Measurements from ENCODE around the gene KRT222.

The KRT222 gene

GRCh38 chr17:40648384-40648968 lies 16.5 kb downstream of the KRT222 start:
- no peak for DNase-seq

- peak; percentile 93 for DNase-seq
These were observed 17.2 kb downstream of the KRT222 start, which contains the start of gene SMARCE1 for GRCh38 chr17:40647624-40648383. Gene SMARCE1, minus strand, starts transcription at chr17:40647818. Its CDS starts 2,016 bp downstream, at chr17:40645802.

GRCh38 chr17:40646791-40647623 lies 18.0 kb downstream of the KRT222 start:
- peak; percentile 69 for DNase-seq

- no peak for DNase-seq
These were observed 19.0 kb downstream of the KRT222 start for GRCh38 chr17:40645943-40646342.

- no peak for DNase-seq
These were observed 19.7 kb downstream of the KRT222 start for GRCh38 chr17:40645291-40645690.

DNA sequence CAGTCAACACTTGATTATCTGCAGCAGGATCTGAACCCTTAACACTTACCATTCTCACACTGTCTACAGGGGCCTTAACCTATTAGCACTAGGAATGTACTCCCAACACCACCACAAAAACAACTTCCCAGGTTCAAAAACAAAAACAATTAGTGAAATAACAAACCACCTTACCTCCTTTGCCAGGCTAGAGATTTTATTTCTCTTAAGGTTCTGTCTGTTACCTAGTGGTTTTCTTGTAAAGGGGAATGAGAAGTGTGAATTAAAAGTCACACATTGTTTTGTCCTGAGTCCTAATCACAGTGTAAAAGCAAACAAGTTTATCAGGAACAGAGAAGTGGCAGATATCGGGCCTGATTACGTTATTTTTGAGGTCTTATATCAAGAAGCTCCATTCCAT lies 27.0 kb downstream of the KRT222 start:
- no peak for DNase-seq

- no peak for DNase-seq
These were observed 31.1 kb downstream of the KRT222 start for GRCh38 chr17:40633871-40634270.

GRCh38 chr17:40632216-40632615 lies 32.8 kb downstream of the KRT222 start:
- DNase-seq: no peak

DNA sequence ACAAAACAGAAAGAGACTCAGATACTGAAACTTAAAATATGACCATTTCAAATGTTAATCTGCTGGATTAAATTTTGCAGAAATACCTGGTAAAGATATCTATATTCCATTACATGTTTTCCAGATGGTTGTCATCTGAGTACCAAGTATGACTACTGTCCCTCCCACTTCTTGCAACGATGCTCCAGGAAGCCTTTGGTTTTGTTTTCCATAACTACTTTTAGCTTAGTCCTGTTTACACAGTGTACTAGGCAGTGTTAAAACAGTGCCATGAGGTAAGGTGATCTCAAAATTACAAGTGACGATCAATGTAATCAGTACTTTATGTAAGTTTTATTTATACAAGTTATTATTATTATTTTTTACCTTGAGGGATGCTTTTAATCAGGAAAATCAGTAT lies 35.1 kb downstream of the KRT222 start:
- no peak for DNase-seq

DNA sequence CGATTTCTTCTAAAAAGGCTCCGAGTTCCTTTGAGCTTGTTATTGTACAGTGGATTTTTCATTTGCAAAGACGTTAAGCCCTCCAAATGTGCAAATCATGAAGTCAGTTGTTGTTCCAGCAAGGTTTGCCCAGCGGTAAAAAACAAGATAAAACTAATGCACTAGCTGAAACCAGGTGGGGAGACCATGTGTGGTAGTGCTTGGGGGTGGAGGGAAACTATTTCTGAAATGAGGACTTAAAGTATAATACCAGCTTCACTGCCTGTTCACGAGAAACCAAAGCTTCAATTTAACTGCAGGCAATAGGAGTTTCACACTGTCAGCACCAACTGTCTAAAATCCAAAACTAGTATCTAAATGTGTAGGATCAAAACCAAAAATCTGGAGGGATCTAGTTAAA lies 39.7 kb downstream of the KRT222 start:
- DNase-seq: no peak

DNA sequence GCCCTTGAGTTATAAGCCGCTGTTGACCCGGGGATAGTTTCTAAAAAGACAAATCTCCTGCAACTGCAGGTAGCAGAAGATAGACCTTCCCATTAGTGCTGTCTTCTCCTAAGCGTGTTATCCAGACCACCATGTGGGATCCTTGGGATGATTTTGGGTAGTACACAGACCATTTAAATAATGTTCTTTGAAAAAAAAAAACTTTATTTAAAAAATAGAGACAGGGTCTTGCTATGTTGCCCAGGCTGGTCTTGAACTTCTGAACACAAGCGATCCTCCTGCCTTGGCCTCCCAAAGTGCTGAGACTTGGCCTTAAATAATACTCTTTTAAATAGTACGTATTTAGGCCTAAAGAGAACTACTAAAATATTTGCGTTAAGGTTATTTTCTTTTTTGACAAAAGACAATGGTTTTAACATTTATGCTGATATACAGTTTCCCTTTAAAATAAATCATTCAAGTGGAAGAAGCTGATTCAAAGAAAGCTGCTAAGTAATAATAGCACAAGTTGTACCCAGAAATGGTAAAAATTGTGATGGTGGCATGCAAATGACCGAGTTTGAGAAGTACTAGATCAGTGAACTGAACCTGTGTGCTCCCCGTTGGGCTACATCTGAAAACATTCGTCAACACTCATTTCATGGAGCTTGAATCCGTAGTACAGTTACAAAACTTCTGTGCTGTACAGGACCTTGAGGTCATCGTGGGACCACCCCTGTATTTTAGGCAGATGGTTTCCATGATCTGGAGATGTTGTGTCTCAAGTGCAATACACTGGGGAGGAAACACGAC lies 41.4 kb downstream of the KRT222 start:
- no peak for DNase-seq

- DNase-seq: peak; percentile 15
These were observed 42.5 kb downstream of the KRT222 start for GRCh38 chr17:40622509-40622928.

DNA sequence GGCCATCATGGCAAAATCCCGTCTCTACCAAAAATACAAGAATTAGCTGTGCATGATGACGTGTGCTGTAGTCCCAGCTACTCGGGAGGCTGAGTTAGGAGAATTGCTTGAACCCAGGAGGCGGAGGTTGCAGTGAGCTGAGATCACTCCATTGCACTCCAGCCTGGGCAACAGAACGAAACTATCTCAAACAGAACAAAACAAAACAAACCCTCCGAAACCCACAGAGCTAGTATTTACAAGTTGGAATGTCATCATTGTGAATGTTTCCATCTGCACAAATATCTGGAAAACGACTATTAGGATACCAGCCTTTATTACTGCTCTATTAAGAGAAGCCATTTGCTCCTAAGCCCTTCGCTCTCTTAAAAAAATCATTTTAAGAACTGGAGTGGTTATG lies 43.4 kb downstream of the KRT222 start:
- DNase-seq: no peak

- no peak for DNase-seq
These were observed 44.0 kb downstream of the KRT222 start for GRCh38 chr17:40621019-40621418.

DNA sequence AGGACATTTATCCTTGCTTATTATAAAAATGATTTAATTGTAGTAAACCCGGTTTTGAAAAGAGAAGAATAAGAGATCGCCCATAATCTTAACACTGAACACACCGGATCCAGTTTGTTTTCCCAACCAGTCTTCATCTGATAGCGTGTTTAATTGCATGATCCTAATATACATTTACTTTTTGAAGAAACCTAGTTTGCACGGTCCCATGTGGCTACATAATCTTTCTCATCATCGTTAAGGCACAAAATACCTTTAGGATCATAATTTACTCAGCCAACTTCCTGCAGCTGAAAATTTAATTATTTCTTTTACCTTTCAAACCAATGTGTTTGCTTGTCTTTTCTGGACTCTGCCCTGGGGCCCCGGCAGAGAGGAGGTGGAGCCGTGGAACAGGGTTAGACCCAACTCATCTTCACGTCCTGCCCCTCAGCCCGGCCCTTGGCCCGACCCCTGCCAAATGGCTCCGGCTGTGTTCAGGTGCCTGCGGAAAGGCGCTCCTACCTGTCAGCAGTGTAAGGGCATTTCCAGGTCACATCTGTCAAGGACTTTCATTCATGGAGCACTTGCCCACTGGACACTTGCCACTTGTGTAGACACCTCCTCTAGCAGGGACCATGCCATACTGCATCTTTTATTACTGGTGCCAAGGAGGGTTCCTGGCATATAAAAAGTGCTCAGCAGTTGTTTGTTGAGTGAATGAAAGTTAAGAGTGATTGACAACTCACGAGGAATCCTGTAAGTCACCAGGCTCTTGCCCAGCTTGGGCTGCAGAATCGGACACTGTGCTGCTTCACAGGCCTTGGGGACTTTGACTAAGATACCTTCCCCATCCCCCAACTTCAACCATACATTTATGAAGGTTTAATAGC lies 46.0 kb downstream of the KRT222 start:
- DNase-seq: no peak

DNA sequence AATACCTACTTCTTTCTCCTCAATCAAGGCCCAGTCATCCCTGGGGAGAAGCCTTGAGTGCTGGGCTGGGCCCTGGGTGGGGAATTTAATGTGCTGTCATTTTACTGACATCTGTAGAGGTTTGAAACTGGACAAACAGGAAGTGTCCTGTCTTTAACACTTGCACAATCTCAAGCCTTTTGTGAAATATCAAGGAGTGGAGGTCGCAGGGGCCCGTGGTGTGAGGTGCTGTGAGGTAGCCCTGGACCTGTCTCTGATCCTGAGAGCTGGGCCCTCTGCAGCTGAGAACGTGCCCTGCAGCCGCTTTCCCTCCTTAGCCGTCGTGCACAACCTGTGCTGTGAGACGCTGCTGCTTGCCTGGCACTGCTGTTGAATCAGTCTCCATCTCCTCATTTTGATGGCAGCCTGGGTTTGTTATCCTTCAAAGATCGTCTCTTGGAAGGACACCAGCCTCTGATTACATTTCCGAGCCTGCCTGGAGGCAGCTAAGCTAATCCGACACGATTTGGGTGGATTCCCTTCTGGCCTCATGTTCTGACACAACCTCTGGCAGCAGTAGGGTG lies 47.2 kb downstream of the KRT222 start:
- no peak for DNase-seq

- no peak for DNase-seq
These were observed 48.4 kb downstream of the KRT222 start for GRCh38 chr17:40616592-40616991.

- DNase-seq: no peak
These were observed 49.0 kb downstream of the KRT222 start for GRCh38 chr17:40615841-40616476.

DNA sequence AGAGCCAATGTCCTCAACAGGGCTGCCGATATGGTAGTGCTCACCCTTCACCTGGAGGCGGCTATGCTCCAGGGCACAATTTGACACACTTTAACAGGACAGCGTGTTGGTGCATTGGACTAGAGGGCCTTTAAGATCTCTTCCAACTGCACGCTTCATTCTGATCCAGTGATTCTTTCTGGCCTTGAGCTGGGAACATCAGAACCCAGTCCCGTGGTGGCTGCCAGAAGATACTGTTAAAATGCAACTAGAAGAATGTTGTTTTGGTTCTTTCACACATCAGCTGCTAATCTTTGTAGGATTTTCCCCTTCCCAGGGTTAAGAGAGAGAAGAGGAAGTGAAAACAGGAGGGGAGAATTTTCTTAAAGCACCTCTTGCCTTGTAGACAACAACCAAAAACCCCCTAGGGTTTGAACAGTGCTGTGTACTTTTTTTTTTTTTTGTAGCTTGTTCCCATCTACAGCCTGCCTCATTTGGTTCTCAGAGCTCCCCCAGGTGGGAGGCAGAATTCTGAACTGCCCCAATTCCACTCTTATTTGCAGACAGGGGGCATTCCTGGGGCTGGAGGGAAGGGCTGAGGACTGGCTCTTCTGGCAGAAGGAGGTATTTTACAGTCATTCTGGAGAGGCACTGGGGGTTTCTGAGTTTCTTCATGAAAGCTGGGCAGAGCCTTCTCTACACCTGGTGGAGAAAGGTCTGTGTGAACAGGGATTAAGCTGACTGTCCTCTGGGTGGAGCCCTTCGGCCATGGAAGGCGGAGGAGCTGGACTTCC lies 49.7 kb downstream of the KRT222 start:
- DNase-seq: no peak

DNA sequence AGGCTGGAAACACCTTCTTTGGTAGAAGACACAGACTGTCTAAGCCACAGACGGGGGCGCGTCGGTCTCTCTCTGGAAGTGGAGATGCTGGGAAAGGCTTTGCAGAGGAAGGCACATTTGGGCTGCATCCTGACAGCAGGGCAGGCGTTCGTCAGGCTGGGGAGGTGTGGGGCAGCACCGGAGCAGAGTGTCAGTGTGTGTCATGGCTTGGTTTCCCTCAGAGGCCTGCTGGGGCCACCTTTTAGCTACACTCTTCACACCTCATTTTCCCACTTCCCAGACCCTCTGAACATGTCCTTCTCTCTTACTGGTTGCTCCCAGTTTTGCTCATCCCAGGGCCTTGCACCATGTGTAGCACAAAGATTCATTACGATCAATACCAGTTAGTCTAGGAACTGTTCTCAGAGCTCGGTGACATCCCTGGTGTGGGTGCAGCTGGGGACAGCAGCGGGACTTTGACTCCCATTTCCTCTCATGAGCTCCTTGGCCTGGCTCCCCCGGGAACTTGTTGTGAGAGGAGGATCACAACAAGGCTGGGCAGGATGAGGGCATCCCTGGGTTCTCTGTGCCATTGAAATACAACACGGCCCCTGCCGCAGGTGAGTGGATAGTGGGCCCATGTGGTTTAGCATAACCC lies 50.4 kb downstream of the KRT222 start:
- DNase-seq: no peak

Data from KG1 (cell line).